Lower leg skin (tissue), 3 donors: Measurements from ENCODE around the gene ZNF304.

ENCODE experiments used
- POLR2A ChIP-seq, 2 donors: fragments of 450-650 bp; IDR thresholded peaks; one replicate each; pipeline ENCODE4 v1.6.1; 2016 to 2017; ENCODE audit warnings: antibody characterized with exemption in 2 of 2, mild to moderate bottlenecking in 1 of 2, moderate library complexity in 1 of 2
- TF ChIP-seq, protein P1 (sequence below), 3 donors: fragments of 450-650 bp; IDR thresholded peaks; one replicate each; pipeline ENCODE4 v1.5.1; 2016; ENCODE audit warnings: antibody characterized with exemption in 3 of 3, mild to moderate bottlenecking in 3 of 3, moderate library complexity in 2 of 3

DNA sequence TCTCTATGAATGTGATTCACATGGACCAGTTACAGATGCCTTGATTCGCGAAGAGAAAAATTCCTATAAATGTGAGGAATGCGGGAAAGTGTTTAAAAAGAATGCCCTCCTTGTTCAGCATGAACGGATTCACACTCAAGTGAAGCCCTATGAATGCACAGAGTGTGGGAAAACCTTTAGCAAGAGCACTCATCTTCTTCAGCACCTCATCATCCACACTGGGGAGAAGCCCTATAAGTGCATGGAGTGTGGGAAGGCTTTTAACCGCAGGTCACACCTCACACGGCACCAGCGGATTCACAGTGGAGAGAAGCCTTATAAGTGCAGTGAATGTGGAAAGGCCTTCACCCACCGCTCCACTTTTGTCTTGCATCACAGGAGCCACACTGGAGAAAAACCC, 23.1 kb upstream of the ZNF304 start:
- TF ChIP-seq, protein P1, sequence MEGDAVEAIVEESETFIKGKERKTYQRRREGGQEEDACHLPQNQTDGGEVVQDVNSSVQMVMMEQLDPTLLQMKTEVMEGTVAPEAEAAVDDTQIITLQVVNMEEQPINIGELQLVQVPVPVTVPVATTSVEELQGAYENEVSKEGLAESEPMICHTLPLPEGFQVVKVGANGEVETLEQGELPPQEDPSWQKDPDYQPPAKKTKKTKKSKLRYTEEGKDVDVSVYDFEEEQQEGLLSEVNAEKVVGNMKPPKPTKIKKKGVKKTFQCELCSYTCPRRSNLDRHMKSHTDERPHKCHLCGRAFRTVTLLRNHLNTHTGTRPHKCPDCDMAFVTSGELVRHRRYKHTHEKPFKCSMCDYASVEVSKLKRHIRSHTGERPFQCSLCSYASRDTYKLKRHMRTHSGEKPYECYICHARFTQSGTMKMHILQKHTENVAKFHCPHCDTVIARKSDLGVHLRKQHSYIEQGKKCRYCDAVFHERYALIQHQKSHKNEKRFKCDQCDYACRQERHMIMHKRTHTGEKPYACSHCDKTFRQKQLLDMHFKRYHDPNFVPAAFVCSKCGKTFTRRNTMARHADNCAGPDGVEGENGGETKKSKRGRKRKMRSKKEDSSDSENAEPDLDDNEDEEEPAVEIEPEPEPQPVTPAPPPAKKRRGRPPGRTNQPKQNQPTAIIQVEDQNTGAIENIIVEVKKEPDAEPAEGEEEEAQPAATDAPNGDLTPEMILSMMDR (IDR thresholded peaks at IDR 0.05), result no peak
- TF ChIP-seq POLR2A (IDR thresholded peaks at IDR 0.05), result no peak
